LHCN-M2 (cell line): ENCODE measurements around the gene TMEM129. TPM values are rescaled to one million over a fixed set of nuclear protein-coding genes. Genes with fewer than 3 reads are reported as not detected.
A peak's percentile ranks its signal among the peaks of the same experiment; 100 is the strongest.

Experiments
- DNase-seq: peaks from one replicate; pipeline ENCODE4 v3.0.0-alpha.2; 2012; ENCODE audit warnings: low read depth
- total RNA-seq: library from RNA; depleted of rRNA; stranded (reverse); fragments of >200 nt; gene quantifications from 2 replicates; pipeline ENCODE4 v1.2.3, GENCODE V29; 2014

Gene TMEM129
- total RNA-seq, 1 experiment from 2014 or later = 62.2 TPM

- no peak for DNase-seq
Measured at GRCh38 chr4:1745165-1745564, 24.0 kb upstream of the TMEM129 start.

DNA sequence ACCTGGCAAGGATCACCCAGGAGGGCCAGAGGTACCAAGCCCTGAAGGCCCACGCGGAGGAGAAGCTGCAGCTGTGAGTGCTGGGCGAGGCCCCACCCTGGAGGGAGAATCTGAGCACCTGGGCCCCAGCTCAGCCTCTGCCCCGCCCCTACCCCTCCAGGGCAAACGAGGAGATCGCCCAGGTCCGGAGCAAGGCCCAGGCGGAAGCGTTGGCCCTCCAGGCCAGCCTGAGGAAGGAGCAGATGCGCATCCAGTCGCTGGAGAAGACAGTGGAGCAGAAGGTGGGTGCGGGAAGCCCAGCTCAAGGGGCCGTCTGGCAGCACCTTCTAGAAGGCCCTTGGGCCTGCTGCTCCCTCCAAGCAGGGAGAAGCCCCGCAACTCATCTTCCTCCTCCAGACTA lies 23.4 kb upstream of the TMEM129 start:
- DNase-seq = no peak

DNA sequence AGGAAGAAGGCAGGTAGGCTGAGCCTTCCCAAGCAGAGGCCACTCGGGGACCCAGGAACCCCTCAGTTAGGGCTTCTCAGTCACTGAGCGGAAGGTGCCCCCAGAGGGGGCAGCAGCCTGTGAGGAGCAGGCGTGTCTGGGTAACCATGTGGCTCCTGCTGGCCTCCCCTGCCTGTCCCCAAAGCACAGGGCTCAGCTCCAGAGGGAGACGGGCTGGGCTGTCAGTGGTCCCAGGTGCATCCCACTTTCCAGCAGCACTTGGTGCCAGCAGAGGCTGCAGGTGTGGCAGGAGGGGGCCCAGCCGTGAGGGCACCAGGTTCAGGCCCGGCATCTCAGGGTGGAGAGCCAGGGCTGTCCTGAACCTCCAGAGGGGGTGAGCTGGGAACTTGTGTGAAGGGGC lies 22.9 kb upstream of the TMEM129 start:
- no peak for DNase-seq

DNA sequence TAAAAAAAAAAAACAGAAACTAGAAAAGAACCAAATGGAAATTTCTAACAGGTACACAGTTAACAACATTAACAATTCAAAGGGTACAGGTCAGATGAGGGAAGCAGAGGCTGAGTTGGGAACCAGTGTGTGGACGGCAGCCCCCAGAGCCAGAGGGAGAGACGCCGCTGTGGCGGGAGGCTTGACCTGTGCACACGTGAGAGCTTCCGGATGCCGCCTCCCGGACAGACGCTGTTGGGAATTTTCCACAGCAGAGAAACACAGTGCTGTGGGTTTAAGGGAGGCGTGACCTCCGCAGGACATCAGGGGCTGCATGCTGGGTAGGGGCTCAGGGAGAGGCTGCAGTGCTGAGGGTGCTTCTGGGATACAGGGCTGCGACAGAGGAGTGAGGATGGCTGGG lies 22.4 kb upstream of the TMEM129 start:
- no peak for DNase-seq

- DNase-seq = no peak
Measured at GRCh38 chr4:1741208-1741607, 20.1 kb upstream of the TMEM129 start.

- DNase-seq = no peak
Measured at GRCh38 chr4:1740021-1740545, 19.0 kb upstream of the TMEM129 start.

GRCh38 chr4:1739358-1739757 lies 18.2 kb upstream of the TMEM129 start:
- DNase-seq = no peak

DNA sequence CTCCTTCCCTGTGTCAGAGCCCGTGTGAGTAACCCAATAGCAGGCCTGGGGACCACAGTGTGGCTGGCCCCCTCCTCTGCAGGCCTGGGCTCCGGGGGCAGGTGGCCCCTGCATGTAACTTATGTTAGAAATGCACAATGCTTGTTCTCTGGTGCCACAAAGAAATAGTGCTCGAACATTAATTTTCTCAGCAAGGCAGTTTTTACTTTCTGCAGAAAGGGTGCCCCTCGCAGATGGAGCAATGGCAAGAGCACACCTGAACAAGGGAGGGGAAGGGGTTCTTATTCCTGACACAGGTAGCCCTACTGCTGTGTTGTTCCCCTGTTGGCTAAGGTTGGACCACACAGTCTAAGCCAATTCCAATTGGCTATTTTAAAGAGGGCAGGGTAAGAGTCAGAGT lies 17.3 kb upstream of the TMEM129 start:
- DNase-seq = no peak

GRCh38 chr4:1737666-1738065 lies 16.5 kb upstream of the TMEM129 start:
- DNase-seq = no peak

- no peak for DNase-seq
Measured at GRCh38 chr4:1736812-1737211, 15.7 kb upstream of the TMEM129 start.

GRCh38 chr4:1735215-1735614 lies 14.1 kb upstream of the TMEM129 start:
- DNase-seq = no peak

- DNase-seq = no peak
Measured at GRCh38 chr4:1732911-1733310, 11.8 kb upstream of the TMEM129 start.

GRCh38 chr4:1731180-1731579 lies 10.1 kb upstream of the TMEM129 start:
- DNase-seq = peak; percentile 34

GRCh38 chr4:1730532-1731135 lies 9.5 kb upstream of the TMEM129 start:
- DNase-seq = no peak

GRCh38 chr4:1728061-1728980 lies 7.2 kb upstream of the TMEM129 start:
- DNase-seq = no peak

DNA sequence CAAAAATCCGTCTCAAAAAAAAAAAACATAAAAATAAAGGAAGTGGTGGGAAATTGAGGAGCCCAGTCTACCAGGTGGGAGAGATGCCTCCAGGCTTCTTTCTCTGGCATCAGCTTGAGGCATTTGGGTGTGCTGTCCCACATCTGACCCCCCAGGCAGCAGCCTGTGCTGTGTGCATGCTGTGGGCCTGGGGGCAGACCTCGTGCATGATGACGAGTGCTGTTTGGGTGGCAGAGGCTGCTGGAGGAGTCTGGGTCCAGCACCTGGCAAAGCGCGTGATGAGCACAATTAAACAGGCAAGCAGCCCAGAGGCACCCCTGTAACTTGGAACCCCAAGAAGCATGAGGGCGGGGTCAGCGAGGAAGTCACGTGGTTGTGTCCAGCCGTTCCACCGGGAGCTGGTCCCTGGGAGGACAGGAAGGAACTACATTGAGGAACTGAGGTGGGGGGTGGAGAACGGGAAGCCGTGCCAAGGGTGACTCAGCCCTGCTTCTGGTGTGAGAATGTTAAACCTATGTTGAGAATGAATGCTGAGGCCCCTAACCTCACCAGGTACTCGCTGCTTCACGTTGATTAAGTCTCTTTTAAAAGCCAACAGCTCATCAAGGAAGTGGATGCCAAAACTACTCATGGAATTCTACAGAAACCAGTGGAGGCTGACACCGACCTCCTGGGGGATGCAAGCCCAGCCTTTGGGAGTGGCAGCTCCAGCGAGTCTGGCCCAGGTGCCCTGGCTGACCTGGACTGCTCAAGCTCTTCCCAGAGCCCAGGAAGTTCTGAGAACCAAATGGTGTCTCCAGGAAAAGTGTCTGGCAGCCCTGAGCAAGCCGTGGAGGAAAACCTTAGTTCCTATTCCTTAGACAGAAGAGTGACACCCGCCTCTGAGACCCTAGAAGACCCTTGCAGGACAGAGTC lies 6.3 kb upstream of the TMEM129 start:
- peak; percentile 66 for DNase-seq

DNA sequence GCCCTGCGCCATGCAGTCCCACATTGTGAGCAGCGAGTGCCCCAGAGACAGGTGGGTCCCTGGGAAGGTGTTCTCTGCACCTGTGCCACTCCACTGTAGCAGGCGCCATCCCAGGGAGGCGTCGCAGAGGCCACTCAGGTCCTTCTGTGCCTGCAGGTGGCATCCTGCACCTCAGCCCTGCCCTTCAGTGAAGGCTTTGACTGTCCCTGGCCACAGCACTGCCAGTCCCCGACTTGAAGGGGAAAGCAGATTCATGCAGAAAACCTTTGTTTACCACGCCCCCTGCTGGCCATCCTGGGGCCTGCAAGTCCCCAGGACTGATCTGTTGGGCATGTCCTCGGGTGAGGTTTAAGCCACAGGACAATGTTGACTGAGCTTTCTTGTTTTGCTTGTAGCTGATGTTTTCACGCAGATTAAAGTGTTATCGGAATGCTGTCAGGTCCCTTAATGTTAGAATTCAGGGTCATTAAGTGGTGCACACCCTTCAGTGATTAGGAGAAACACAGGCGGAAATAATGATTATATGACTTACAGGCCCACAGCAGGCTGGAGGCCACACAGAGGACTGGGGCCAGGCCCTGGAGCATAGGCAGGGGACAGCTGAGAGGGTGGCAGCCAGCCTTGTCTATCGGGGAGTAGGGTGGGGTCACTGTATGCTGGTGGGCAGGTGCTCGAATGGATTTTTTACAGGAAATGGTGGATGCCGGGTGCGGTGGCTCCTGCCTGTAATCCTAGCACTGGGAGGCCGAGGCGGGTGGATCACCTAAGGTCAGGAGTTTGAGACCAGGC lies 5.2 kb upstream of the TMEM129 start:
- DNase-seq = peak; percentile 77

- no peak for DNase-seq
Measured at GRCh38 chr4:1725521-1725920, 4.4 kb upstream of the TMEM129 start.

- DNase-seq = no peak
Measured at GRCh38 chr4:1723131-1723801, 2.1 kb upstream of the TMEM129 start.

DNA sequence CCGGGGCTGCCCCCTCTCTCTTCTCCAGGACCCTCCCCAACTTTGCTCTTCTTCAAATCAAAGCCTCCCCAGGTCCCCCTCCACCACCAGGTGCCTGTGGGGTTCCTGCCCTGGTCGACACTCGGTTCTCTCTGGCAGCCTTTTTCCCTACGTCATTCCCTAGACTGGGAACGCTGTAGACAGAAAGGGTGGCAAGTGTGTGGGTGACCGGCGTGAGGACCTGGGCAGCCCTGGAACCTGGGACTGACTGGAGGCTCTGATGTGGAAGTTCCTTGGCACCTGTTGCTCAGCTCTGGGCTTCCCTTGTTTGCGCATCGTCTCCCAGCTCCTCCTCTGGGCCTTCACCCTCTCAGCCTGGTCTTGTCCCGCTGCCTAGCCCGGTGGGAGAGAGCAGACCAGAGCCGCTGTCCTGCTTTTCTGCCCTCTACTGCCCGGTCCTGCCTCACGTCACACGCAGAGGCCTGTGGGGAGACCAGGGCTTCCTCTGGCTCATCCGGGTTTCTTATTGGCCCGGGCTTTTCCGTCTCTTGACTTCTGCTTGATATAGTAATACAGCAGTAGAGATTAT lies 1.5 kb upstream of the TMEM129 start:
- DNase-seq = no peak
